ENCODE results near the gene AIMP2.

- TF ChIP-seq CTCF (IDR thresholded peaks at IDR 0.05; ENCODE audit: borderline replicate concordance, extremely low read depth, low read length, poor library complexity, severe bottlenecking) (no peak), EZH2 (IDR thresholded peaks at IDR 0.05; ENCODE audit: borderline replicate concordance, low read depth, low read length, severe bottlenecking) (no peak)
Observed at GRCh38 chr7:6015917-6016652, 7.0 kb downstream of the AIMP2 start.
